DND-41 (cell line): ENCODE results near the gene SERGEF.
A peak's percentile ranks its signal among the peaks of the same experiment; 100 is the strongest.

Experiments used
- ATAC-seq: fragments of 200-7000 bp; cut with Tn5 transposase; 3 replicates; pipeline ENCODE4 v1.9.1; 2021; ENCODE audit warnings: low read depth; ENCODE audit not compliant: insufficient read depth
- DNase-seq: peaks from one replicate; pipeline ENCODE4 v3.0.0-alpha.2; 2020
- H2AFZ ChIP-seq: 2 replicates; pipeline ENCODE4 v1.6.0; 2012; ENCODE audit warnings: low read depth, low read length
- H3K27ac ChIP-seq: 2 replicates; pipeline ENCODE4 v1.5.1; 2012; ENCODE audit warnings: low read length, inconsistent platforms
- H3K27me3 ChIP-seq: fragments of 200-600 bp; sonication (generic); 2 replicates; pipeline ENCODE4 v1.6.0; 2012; ENCODE audit warnings: low read length, mild to moderate bottlenecking, inconsistent platforms; ENCODE audit not compliant: insufficient read depth, poor library complexity
- H3K36me3 ChIP-seq: 2 replicates; pipeline ENCODE4 v1.5.1; 2012; ENCODE audit warnings: low read length, inconsistent platforms; ENCODE audit not compliant: insufficient read depth
- H3K4me1 ChIP-seq: 2 replicates; pipeline ENCODE4 v1.5.1; 2012; ENCODE audit warnings: mild to moderate bottlenecking, low read length; ENCODE audit not compliant: insufficient read depth
- H3K4me2 ChIP-seq: 2 replicates; pipeline ENCODE4 v1.6.0; 2012; ENCODE audit warnings: mild to moderate bottlenecking, moderate library complexity, low read length, inconsistent platforms; ENCODE audit not compliant: insufficient read depth
- H3K4me3 ChIP-seq, 2 experiments: fragments of 200-600 bp in 1 of 2; shearing (Covaris generic) in 1 of 2; 2 replicates each; pipeline ENCODE4 v1.5.1; 2012 to 2016; ENCODE audit warnings: inconsistent platforms in 2 of 2, low read length in 2 of 2, mild to moderate bottlenecking in 2 of 2, low read depth in 1 of 2, moderate library complexity in 1 of 2
- H3K79me2 ChIP-seq: 2 replicates; pipeline ENCODE4 v1.6.0; 2012; ENCODE audit warnings: low read length, inconsistent platforms; ENCODE audit not compliant: insufficient read depth
- H3K9ac ChIP-seq: 2 replicates; pipeline ENCODE4 v1.6.0; 2012; ENCODE audit warnings: low read depth, mild to moderate bottlenecking, inconsistent platforms, low read length, moderate library complexity
- H3K9me3 ChIP-seq: 2 replicates; pipeline ENCODE4 v1.5.1; 2012; ENCODE audit warnings: low read length, moderate library complexity, mild to moderate bottlenecking, inconsistent platforms; ENCODE audit not compliant: insufficient read depth, severe bottlenecking
- H4K20me1 ChIP-seq: 2 replicates; pipeline ENCODE4 v1.6.0; 2012; ENCODE audit warnings: low read length; ENCODE audit not compliant: insufficient read depth
- EZH2 ChIP-seq: IDR thresholded peaks from 3 replicates; pipeline ENCODE4 v1.6.1; 2012; ENCODE audit warnings: borderline replicate concordance, low read depth, mild to moderate bottlenecking, moderate library complexity, low read length, inconsistent platforms; ENCODE audit not compliant: severe bottlenecking
- TF ChIP-seq, protein P1 (sequence below): IDR thresholded peaks from 2 replicates; pipeline ENCODE4 v1.5.1; 2012; ENCODE audit warnings: borderline replicate concordance, low read length, moderate library complexity, mild to moderate bottlenecking; ENCODE audit not compliant: poor library complexity, severe bottlenecking; ENCODE audit errors: extremely low read depth

The SERGEF gene

DNA sequence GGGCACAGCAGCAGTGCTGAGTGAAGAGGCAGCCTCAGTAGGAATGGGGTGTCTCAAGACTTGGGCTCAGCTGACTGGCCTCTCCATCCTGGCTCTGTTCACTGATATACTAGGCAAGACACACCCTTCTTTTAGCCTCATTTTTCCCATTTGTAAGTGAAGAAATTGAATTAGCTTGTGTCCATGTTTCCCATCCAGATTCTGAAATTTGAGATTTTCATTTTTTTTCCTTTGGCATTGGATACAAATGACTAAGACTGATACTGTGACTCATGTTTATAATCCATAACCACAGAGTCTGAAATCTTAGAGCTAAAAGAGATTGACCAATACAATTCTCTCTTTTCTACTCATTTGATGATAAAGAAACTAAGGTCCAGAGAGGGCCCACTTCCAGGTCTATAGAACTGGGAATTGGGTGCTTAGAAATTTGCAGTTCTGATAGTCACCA is 167.4 kb downstream of the SERGEF start:
- Histone ChIP-seq H2AFZ (no peak overlapping the region), H3K4me2 (no peak overlapping the region), H3K4me1 (no peaks in the 10 kb centered on the region), H3K9me3 (no peaks in the 10 kb centered on the region), H3K27me3 (no peaks in the 10 kb centered on the region), H3K79me2 (no peaks in the 10 kb centered on the region), H3K27ac (no peak overlapping the region), H3K36me3 (0 out of 2 replicates have a peak, but pooled peaks cover 4% of the 10 kb centered on the region), H4K20me1 (no peaks in the 10 kb centered on the region), H3K9ac (no peak overlapping the region), H3K4me3 (no peak overlapping the region)
- ATAC-seq = no peak
- no peak for TF ChIP-seq EZH2
- TF ChIP-seq, protein P1, sequence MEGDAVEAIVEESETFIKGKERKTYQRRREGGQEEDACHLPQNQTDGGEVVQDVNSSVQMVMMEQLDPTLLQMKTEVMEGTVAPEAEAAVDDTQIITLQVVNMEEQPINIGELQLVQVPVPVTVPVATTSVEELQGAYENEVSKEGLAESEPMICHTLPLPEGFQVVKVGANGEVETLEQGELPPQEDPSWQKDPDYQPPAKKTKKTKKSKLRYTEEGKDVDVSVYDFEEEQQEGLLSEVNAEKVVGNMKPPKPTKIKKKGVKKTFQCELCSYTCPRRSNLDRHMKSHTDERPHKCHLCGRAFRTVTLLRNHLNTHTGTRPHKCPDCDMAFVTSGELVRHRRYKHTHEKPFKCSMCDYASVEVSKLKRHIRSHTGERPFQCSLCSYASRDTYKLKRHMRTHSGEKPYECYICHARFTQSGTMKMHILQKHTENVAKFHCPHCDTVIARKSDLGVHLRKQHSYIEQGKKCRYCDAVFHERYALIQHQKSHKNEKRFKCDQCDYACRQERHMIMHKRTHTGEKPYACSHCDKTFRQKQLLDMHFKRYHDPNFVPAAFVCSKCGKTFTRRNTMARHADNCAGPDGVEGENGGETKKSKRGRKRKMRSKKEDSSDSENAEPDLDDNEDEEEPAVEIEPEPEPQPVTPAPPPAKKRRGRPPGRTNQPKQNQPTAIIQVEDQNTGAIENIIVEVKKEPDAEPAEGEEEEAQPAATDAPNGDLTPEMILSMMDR = no peak
- DNase-seq = no peak

DNA sequence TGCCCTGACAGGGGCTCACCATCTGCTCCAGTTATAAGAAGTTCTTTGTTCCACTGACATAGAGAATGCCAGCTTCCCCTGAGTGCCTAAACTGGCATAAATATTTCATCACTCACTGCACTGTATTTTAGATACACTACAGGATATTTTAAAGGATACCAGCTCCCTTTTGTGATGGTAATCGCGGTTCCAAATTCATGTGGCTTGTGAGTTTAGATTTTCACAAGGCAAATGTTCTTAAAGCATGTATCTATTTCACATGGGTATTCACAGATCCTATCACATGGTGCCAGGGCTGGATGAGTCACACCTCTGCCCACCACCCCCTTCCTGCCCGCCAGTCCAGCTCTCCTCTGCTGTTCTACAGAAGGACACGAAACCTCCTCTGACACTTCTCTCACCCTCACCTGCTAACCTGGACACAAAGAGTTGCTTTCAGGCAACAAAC is 172.7 kb downstream of the SERGEF start:
- no peak overlapping the region for H3K4me3 ChIP-seq
- H3K9me3 ChIP-seq = no peaks in the 10 kb centered on the region
- H3K4me1 ChIP-seq = no peaks in the 10 kb centered on the region
- DNase-seq = no peak
- no peaks in the 10 kb centered on the region for H3K27me3 ChIP-seq
- H3K9ac ChIP-seq = no peak overlapping the region
- TF ChIP-seq, protein P1 = no peak
- no peak for TF ChIP-seq EZH2
- no peaks in the 10 kb centered on the region for H3K36me3 ChIP-seq
- 0 out of 3 replicates have a peak, but pooled peaks have one; percentile 33 for ATAC-seq
- no peak overlapping the region for H3K4me2 ChIP-seq
- H3K27ac ChIP-seq = no peak overlapping the region
- no peak overlapping the region for H2AFZ ChIP-seq
- no peaks in the 10 kb centered on the region; the same call in 1 of the 2 replicates for H4K20me1 ChIP-seq
- H3K79me2 ChIP-seq = no peaks in the 10 kb centered on the region

DNA sequence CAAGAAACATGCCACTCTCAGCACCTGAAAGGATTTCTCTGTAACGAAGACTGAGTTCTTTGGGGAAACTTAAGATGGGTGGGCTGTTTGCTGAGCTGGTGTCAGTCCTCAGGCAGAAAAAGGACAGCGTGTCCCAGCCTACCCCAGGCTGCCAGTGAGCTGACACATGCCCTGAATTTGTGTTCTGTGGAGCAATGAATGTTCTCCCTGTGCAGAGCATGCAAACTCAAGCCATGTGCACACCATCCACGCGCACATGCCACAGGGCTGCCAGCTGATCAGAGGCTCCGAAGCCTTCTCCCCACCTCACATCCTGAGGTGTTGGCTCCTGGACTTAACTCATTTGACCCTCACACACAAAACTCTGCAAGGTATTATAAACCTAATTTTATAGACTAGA is 173.4 kb downstream of the SERGEF start:
- Histone ChIP-seq H3K4me1 (no peaks in the 10 kb centered on the region), H3K4me2 (no peak overlapping the region), H3K36me3 (no peaks in the 10 kb centered on the region), H3K79me2 (no peaks in the 10 kb centered on the region), H3K9ac (no peak overlapping the region), H4K20me1 (no peaks in the 10 kb centered on the region; the same call in 1 of the 2 replicates), H3K4me3 (no peak overlapping the region), H3K9me3 (no peaks in the 10 kb centered on the region), H3K27me3 (no peaks in the 10 kb centered on the region), H2AFZ (no peak overlapping the region), H3K27ac (no peak overlapping the region)
- TF ChIP-seq EZH2 = no peak
- TF ChIP-seq, protein P1 = no peak
- ATAC-seq = no peak
- no peak for DNase-seq

DNA sequence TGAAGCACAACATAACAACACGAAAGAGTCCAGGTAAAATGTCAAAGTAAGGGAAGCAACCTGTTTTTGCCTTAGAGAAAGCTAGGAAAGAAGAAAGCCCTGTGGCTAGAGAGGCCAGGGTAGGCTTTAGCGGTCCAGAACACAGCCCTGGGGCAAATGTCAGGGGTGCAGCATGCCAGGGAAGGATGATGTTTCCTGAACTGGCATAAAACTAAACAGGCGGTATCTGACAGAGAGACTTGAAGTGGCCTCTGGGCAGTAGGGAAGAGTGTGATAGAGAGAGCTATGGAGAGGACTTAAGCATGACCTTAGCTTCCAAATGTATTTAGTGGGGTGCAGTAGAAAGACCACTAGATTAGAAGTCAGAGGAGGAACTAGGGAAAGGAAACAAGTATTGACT is 174.7 kb downstream of the SERGEF start:
- no peak for TF ChIP-seq EZH2
- TF ChIP-seq, protein P1 = no peak
- no peak overlapping the region for H2AFZ ChIP-seq
- no peak overlapping the region for H3K9ac ChIP-seq
- H3K79me2 ChIP-seq = no peaks in the 10 kb centered on the region
- H3K4me3 ChIP-seq = no peak overlapping the region
- ATAC-seq (no peak), DNase-seq (no peak)
- H3K9me3 ChIP-seq = no peaks in the 10 kb centered on the region
- no peaks in the 10 kb centered on the region for H3K36me3 ChIP-seq
- H3K27ac ChIP-seq = no peak overlapping the region
- no peaks in the 10 kb centered on the region for H3K4me1 ChIP-seq
- no peaks in the 10 kb centered on the region for H3K27me3 ChIP-seq
- no peak overlapping the region for H3K4me2 ChIP-seq
- H4K20me1 ChIP-seq = no peaks in the 10 kb centered on the region; the same call in 1 of the 2 replicates
